H54 (cell line): Measurements from ENCODE around the gene CPLX3.

Source experiments
- DNase-seq: peaks from one replicate; pipeline ENCODE4 v3.0.0; 2011; ENCODE audit warnings: low spot score, mixed read lengths; ENCODE audit not compliant: insufficient read length
- FAIRE-seq: peaks from 3 replicates; lab custom pipeline; 2011; peaks lifted over from hg19 to GRCh38; lab: Jason Lieb, UNC
- POLR2A ChIP-seq: IDR thresholded peaks from 2 replicates; pipeline ENCODE4 v1.6.1; 2011; ENCODE audit warnings: low read depth, mild to moderate bottlenecking, low read length

The CPLX3 gene

DNA sequence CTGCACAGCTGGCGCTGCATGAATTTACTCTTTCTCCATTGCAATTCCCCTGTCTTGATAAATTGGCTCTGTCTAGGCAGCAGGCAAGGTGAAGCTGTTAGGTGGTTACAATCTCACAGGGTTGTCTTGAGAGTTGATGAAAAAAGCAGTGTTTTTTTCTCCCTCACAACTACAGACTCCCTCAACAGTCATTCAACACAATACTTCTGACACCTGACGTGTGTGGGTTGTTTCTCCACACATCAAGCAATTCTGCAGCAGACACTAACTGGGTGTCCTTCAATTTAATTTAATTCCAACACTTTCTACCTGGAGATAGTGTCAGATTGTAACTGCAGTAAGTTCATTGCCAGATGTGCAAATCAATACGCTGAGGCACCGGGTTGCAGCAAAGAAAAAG lies 51.8 kb downstream of the CPLX3 start:
- no peak for TF ChIP-seq POLR2A
- no peak for FAIRE-seq
- DNase-seq: no peak
